ENCODE data around the gene CAMTA1.
"Not testable (repeated sequence)": the region's sequence is repeated elsewhere in the genome, so short reads cannot be mapped to it uniquely, and the experiment has no call there.

Gene CAMTA1

GRCh38 chr1:7362947-7363346, 577.7 kb downstream of the CAMTA1 start:
- no peak for DNase-seq

DNA sequence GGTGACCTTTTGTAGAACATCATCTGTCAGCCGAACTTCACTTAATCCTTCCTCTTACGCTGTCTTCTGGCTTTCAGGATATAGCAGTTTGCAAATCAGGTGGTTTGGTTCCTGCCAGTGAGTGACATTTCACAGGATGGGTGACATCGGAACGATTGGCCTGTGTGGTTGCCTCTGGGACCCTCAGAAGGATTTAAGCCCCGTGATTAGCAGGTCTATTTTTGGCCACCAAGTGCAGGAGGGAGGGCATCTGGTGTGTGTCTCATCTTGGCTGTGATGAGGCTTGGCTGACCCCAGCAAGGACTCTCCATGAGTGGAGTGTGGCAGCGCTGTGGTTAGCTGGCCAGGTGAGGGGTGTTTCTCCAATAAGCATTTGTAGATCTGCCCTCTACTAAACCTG, 578.2 kb downstream of the CAMTA1 start:
- DNase-seq = no peak

DNA sequence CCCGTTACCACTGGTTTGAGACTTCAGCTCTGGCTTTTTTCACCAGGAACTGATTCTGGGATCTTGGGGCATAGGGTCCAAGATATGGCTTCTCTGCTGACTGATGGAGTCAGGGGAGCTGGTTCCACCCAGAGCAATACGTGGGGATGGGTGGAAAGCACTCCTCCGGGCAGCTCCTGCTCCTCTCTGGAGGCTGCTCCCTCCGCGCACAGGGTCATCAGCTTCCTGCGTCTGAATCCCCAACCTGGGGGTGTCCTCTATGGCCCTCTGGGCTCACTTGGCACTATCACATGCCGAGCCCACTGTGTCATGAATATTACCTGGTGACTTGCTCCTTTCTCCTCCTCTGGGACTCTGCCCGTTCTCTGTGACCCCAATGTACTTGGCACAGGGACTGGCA, 580.5 kb downstream of the CAMTA1 start:
- DNase-seq = no peak

DNA sequence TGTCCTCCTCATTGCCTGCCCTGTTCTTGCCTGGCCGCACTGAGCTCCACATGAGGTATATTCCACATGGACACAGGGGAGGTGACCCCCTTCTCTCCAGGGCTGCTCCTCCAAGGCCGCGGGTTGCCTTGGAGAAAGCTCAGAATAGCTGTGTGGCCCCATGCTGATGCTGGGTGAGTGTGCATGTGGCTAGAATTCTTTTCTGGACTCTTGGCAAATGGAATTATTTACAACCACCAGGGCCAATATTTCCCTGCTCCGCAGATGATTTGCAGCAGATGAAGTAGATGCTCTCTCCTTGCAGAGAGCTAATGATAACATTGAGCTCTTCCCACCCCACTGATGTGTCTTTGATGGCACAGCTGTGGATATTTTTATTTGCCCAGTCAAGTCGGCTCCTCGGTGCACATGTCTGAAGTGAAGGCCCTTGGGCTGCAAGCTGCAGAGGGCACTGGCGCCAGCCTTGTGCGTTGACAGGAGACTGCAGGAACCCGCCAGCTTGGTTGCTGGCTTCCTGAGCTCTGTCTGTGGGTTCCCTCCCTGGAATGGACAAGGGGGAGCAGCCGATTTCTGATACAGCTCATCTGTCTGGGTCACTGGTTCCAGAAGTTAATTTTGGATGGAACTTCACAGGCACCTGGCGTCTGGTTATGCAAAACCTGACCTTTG, 581.2 kb downstream of the CAMTA1 start:
- DNase-seq = no peak

- no peak for DNase-seq
Observed at GRCh38 chr1:7366955-7367665, 581.9 kb downstream of the CAMTA1 start.

- DNase-seq = no peak
Observed at GRCh38 chr1:7369866-7370265, 584.6 kb downstream of the CAMTA1 start.

DNA sequence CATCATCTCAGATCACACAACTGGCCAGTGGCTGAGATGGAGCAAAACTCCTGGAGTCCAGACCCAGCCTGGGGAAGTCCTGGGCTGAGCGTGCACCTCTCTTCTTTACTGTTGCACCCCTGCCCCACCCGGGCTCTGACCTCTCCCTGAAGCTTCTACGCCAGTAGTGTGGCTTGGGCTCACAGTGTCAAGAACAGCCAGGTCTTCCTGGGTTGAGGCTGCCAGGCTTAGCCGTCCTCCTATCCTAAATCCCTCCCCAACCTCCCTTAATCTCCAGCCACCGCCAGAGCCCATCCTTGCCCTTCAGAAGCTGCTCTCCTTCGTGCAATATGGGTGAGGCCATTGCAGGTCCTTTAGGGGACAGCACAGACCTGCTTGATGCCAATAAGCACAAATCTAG, 586.7 kb downstream of the CAMTA1 start:
- DNase-seq = no peak

GRCh38 chr1:7372477-7373120, 587.3 kb downstream of the CAMTA1 start:
- no peak for DNase-seq

- DNase-seq = no peak
Observed at GRCh38 chr1:7373251-7373650, 588.0 kb downstream of the CAMTA1 start.

- DNase-seq = no peak
Observed at GRCh38 chr1:7373876-7374562, 588.8 kb downstream of the CAMTA1 start.

- DNase-seq = no peak
Observed at GRCh38 chr1:7374563-7375160, 589.4 kb downstream of the CAMTA1 start.

DNA sequence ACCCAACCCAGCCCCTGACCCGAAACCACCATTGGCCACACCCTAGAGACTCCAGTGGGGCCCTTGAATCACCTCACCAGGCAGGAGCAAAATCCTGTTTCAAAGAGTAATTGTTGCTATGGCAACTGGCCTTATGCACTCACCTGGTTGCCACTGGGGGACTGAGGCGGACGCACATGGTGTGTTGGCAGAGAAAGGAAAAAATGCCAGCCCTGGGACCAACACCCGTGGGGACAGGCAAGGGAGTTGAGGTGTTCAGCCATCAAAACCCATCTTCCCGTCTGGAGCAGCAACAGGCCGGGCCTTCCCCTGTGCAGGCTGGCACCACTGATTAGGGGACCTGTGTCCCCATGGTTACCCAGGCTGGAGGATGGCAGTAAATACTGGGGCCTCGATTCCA, 590.1 kb downstream of the CAMTA1 start:
- DNase-seq = no peak

- no peak for DNase-seq
Observed at GRCh38 chr1:7375781-7376660, 590.8 kb downstream of the CAMTA1 start.

- DNase-seq = no peak
Observed at GRCh38 chr1:7376676-7377075, 591.4 kb downstream of the CAMTA1 start.

DNA sequence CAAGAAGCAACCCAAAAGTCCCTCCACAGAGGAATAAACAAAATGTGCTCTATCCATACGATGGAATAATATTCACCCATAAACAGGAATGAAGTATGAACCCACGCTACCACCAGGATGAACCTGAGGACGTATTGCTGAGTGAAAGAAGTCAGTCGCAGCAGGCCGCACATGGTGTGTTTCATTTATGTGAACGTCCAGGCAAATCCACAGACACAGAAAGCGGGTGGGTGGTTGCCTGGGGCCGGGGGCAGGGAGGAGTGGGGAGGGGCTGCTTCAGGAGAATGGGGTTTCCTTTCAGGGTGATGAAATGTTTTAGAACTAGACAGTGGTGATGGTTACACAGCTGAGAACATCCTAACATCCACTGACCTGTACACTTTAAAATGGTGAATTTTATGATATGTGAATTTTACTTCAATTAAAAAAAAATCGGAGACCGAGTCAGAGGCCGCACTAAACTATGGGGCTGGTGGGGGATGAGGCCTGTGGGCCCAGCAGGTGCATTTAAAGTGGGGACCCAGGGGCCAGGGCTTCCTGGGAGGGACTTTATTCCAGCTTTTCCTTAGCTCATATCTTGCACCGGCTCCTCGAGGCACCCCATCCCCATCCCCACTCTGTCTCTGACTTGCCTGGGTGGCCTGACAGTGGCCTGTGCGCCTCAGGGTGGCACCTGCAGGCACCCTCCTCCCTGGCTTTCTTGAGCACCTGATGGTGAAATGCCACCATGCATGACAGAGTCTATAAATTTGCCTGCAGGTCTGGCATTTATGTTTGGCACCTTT, 593.3 kb downstream of the CAMTA1 start:
- no peak for DNase-seq

DNA sequence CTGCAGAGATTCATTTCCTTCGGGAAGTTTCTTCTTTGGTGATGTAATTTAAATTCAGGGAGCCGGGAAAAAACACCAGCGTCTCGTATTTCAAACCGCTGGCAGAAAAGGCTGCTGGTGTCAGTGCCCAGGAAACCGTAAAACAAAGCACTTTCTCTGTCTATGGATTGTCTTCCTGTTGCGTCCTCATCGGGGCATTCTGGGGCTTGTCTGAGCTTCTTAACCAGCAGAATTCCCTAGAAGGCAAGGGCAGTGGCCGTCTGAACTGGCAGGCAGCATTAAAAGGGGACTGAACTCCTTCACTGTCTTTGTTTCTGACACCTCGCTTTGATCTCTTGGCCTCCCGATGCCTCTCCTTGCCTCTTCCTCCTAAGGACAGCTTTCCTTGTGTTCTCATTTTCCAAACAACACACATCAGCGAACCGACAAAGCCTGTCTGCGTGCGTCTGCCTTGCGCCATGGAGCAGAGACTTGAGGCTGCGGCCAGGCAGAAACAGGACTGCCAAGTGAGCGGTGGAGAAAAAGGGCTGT, 594.3 kb downstream of the CAMTA1 start:
- DNase-seq = peak; percentile 83

DNA sequence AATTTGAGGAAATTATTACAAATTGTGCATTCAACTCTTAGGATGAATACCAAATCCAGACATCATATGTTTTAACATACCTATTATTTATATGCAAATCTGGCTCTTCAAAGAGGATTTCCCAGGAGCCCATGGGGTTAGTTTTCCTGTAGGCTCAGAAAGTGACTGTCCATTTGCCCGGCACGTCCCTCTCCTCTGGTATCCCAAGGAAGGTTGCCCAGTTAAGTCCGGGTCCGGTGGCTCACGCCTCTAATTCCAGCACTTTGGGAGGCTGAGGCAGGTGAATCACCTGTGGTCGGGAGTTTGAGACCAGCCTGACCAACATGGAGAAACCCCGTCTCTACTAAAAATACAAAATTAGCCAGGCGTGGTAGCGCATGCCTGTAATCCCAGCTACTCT, 594.8 kb downstream of the CAMTA1 start:
- peak; percentile 44 for DNase-seq

GRCh38 chr1:7380712-7381111, 595.5 kb downstream of the CAMTA1 start:
- DNase-seq = no peak

GRCh38 chr1:7381729-7382128, 596.5 kb downstream of the CAMTA1 start:
- not testable (repeated sequence) for DNase-seq

DNA sequence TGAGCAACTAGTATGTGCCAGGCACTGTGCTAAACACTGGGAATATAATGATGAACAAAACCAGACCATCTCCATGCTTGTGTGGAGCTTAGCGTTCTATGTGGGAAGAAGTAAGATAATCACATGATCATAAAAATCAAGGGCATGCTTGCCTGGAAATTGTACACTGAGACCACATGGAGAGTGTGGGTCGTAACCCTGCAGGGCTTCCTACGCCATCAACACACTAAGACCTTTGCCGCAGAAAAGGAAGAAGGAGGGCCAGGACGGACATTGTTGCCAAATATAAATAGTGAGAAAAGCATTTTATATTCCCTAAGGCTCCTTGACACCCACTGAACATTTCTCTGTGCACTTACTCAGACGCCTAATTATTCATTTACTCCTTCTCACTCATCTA, 597.7 kb downstream of the CAMTA1 start:
- DNase-seq = no peak

Measured in NCI-H526 treated with DMSO at 0.1 percent for 48 hours (cell line).